ENCODE results near the gene BCL2L11.

- no peak for TF ChIP-seq EZH2 (IDR thresholded peaks at IDR 0.05)
- TF ChIP-seq POLR2AphosphoS5 (IDR thresholded peaks at IDR 0.05; ENCODE audit: borderline replicate concordance, low read depth, low read length), result no peak
- TF ChIP-seq FOXP2 (optimal IDR thresholded peaks at IDR 0.05; ENCODE audit: control extremely low read depth, extremely low read length, insufficient read depth), result no peak
Observed at GRCh38 chr2:111204706-111205105, 84.0 kb downstream of the BCL2L11 start.
